B cell (primary cell): ENCODE measurements around the gene ZDHHC14. TPM values are rescaled to one million over a fixed set of nuclear protein-coding genes. Genes with fewer than 3 reads are reported as not detected.
A peak's percentile ranks its signal among the peaks of the same experiment; 100 is the strongest.

Source experiments
- ATAC-seq: fragments of 200-7000 bp; cut with Tn5 transposase; one replicate; pipeline ENCODE4 v1.10.0; 2021; ENCODE audit warnings: low read depth, mild to moderate bottlenecking, moderate number of reproducible peaks, moderate library complexity
- CTCF ChIA-PET: fragments of 350-600 bp; sonication (Branson Sonifier 250); formaldehyde crosslinking; loops from one replicate; lab custom pipeline; 2021; ENCODE audit warnings: antibody characterized with exemption, inconsistent platforms; lab: Charles Lee
- POLR2A ChIA-PET: fragments of 350-600 bp; sonication (Branson Sonifier 250); formaldehyde crosslinking; loops from one replicate; lab custom pipeline; 2021; ENCODE audit warnings: antibody characterized with exemption; lab: Charles Lee
- DNase-seq: peaks from one replicate; pipeline ENCODE4 v3.0.0; 2013
- H2AFZ ChIP-seq: 2 replicates; pipeline ENCODE4 v1.6.1; 2012; ENCODE audit warnings: mild to moderate bottlenecking, low read depth, low read length; ENCODE audit not compliant: insufficient read depth, poor library complexity, severe bottlenecking
- H3K27ac ChIP-seq, 2 donors: 1 replicate in 1 of 2; 2 replicates in 1 of 2; pipeline ENCODE4 v1.5.1; 2012 to 2013; ENCODE audit warnings: low read length in 2 of 2, mild to moderate bottlenecking in 2 of 2, moderate library complexity in 1 of 2
- H3K27me3 ChIP-seq, 4 experiments: fragments of 200-600 bp in 1 of 4; sonication (generic) in 1 of 4; replicated peaks in 1 of 4; 1 replicate in 2 of 4; 2 replicates in 2 of 4; pipeline versions ENCODE4 v1.6.1 to v1.7.0; 2013 to 2016; ENCODE audit warnings: low read length in 3 of 4, mild to moderate bottlenecking in 2 of 4, mixed read lengths in 1 of 4, moderate library complexity in 1 of 4; ENCODE audit not compliant: insufficient read depth in 4 of 4, control insufficient read depth in 3 of 4; ENCODE audit errors: control extremely low read depth in 1 of 4
- H3K36me3 ChIP-seq, 2 experiments: replicated peaks in 1 of 2; 1 replicate in 1 of 2; 2 replicates in 1 of 2; pipeline versions ENCODE4 v1.6.1 to v1.7.1; 2013; ENCODE audit warnings: low read length in 1 of 2; ENCODE audit not compliant: insufficient read depth in 2 of 2, control insufficient read depth in 1 of 2; ENCODE audit errors: control extremely low read depth in 1 of 2, extremely low read depth in 1 of 2
- H3K4me1 ChIP-seq, 2 donors: fragments of 200-600 bp in 1 of 2; sonication (generic) in 1 of 2; 1 replicate in 1 of 2; 2 replicates in 1 of 2; pipeline versions ENCODE4 v1.5.1 to v1.6.1; 2013 to 2017; ENCODE audit warnings: low read length in 2 of 2; ENCODE audit not compliant: control insufficient read depth in 2 of 2, insufficient read depth in 2 of 2
- H3K4me2 ChIP-seq: replicated peaks from 2 replicates; pipeline ENCODE3; 2012; ENCODE audit warnings: mild to moderate bottlenecking, low read depth, low read length; ENCODE audit not compliant: poor library complexity, severe bottlenecking
- H3K4me3 ChIP-seq, 5 experiments: fragments of 200-600 bp in 1 of 5; sonication (generic) in 1 of 5; 1 replicate in 3 of 5; 2 replicates in 2 of 5; pipeline versions ENCODE4 v1.5.1 to v1.7.0; 2011 to 2016; ENCODE audit warnings: low read length in 4 of 5, mild to moderate bottlenecking in 4 of 5, low read depth in 2 of 5, control low read depth in 1 of 5, moderate library complexity in 1 of 5; ENCODE audit not compliant: insufficient read depth in 1 of 5; ENCODE audit errors: control extremely low read depth in 1 of 5, extremely low read depth in 1 of 5
- H3K79me2 ChIP-seq: fragments of 200-600 bp; sonication (generic); one replicate; pipeline ENCODE4 v1.6.0; 2016; ENCODE audit warnings: low read length; ENCODE audit not compliant: control insufficient read depth, insufficient read depth
- H3K9ac ChIP-seq: fragments of 200-600 bp; sonication (generic); 2 replicates; pipeline ENCODE4 v1.6.1; 2017; ENCODE audit warnings: mild to moderate bottlenecking, low read length, moderate library complexity
- H3K9me3 ChIP-seq, 3 donors: one replicate each; pipeline versions ENCODE4 v1.6.1 to v1.7.1; 2013; ENCODE audit warnings: low read length in 2 of 3; ENCODE audit not compliant: control insufficient read depth in 2 of 3, insufficient read depth in 1 of 3; ENCODE audit errors: control extremely low read depth in 1 of 3
- H4K20me1 ChIP-seq: 2 replicates; pipeline ENCODE4 v1.6.0; 2012; ENCODE audit warnings: mild to moderate bottlenecking, low read length; ENCODE audit not compliant: insufficient read depth, control insufficient read depth, poor library complexity, severe bottlenecking
- H3K27ac Mint-ChIP-seq: one replicate; pipeline ENCODE4 v1.8.0; 2021; ENCODE audit warnings: mixed read lengths
- H3K27me3 Mint-ChIP-seq: one replicate; pipeline ENCODE4 v1.8.0; 2021; ENCODE audit warnings: mixed read lengths
- H3K4me1 Mint-ChIP-seq: one replicate; pipeline ENCODE4 v1.8.0; 2021; ENCODE audit warnings: mixed read lengths
- H3K4me3 Mint-ChIP-seq: one replicate; pipeline ENCODE4 v1.8.0; 2021; ENCODE audit warnings: mixed read lengths
- H3K9me3 Mint-ChIP-seq: one replicate; pipeline ENCODE4 v1.8.0; 2022; ENCODE audit warnings: mixed read lengths; ENCODE audit not compliant: insufficient read depth
- CTCF ChIP-seq: fragments of 200-600 bp; IDR thresholded peaks from one replicate; pipeline ENCODE4 v1.8.0; 2022; ENCODE audit warnings: antibody characterized with exemption, mild to moderate bottlenecking
- EZH2 ChIP-seq: IDR thresholded peaks from 2 replicates; pipeline ENCODE4 v1.6.1; 2012; ENCODE audit warnings: borderline replicate concordance, low read depth, mild to moderate bottlenecking, moderate library complexity, low read length; ENCODE audit not compliant: insufficient read depth, poor library complexity, severe bottlenecking
- WGBS: methylation state at CpG from one replicate; pipeline ENCODE4 v1.1.5; 2013; ENCODE audit warnings: missing lambda C conversion rate; ENCODE audit not compliant: insufficient coverage; 5-methylcytosine and 5-hydroxymethylcytosine counted together
- intact Hi-C: fragments of 100-400 bp; cut with micrococcal nuclease; formaldehyde crosslinking; loops from one replicate; pipeline ENCODE4 v1.10.0; 2022
- polyA plus RNA-seq: library from polyadenylated mRNA; depleted of rRNA; stranded (reverse); fragments of >200 nt; gene quantifications from 2 replicates; pipeline ENCODE4 v1.2.3, GENCODE V29; 2012
- total RNA-seq, 2 donors: library from RNA; stranded (reverse); fragments of 120-200 nt in 1 of 2; gene quantifications; 1 replicate in 1 of 2; 2 replicates in 1 of 2; pipeline versions ENCODE4 v1.2.3 to v1.2.4, GENCODE V29; 2013 to 2022

ZDHHC14 gene
- total and polyA plus RNA-seq, 2 donors (not counting 1 experiment from before 2014, with no cell fraction given) = 8.8 to 50.4 TPM

DNA sequence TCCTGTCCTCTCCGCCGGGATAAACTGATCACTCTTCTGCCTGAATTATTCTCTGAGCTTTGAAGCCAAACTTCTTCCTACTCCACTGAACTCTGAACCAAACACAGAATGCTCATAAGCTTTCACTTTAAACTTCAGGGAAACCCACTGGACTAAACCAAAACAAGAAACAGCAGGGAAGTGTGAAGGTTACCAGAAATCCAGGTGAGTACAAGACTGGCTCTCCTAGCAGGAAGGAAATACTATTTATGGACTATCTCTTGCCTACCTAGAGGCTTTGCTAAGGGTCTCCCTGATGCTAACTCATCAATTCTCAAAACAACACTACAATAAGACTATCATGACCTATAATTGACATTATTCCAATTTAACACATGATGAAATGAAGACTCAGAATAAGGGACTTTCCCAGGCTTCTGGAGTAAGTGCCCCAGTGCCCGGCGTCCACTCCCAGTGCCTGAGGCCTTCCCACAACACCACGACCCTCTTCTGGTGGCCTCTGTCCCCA lies 145.0 kb downstream of the ZDHHC14 start:
- peaks cover 5% of the 10 kb centered on the region for H3K79me2 ChIP-seq
- peaks cover 0 to 3% of the 10 kb centered on the region in 2 experiments for H3K36me3 ChIP-seq
- H3K4me1 ChIP-seq = peaks cover 21 to 44% of the 10 kb centered on the region in 2 donors
- no peak overlapping the region for H3K27ac ChIP-seq
- intact Hi-C loops = loop anchor here (5.0 to 10.0 kb wide), 2 partner anchors 36 to 61 kb away; no protein-coding TSS in a partner anchor
- 100% methylated on average over 4 of the region's 5 CpGs for WGBS
- ATAC-seq = no peak
- no peak overlapping the region for H3K4me2 ChIP-seq
- no peak overlapping the region for H3K9ac ChIP-seq
- TF ChIP-seq EZH2 (no peak), CTCF (no peak)
- H2AFZ ChIP-seq = no peak overlapping the region
- ChIA-PET POLR2A (no interaction called here), CTCF (interaction anchor here (1.1 to 1.3 kb wide), 2 partner anchors 13 kb away, joined by 3 read pairs; no protein-coding TSS in a partner anchor)
- no peaks in the 10 kb centered on the region for H3K27me3 ChIP-seq
- no peak for DNase-seq
- no peak overlapping the region for H3K4me3 ChIP-seq
- Mint-ChIP-seq H3K4me1 (peaks cover 51% of the 10 kb centered on the region), H3K27ac (no peak overlapping the region), H3K4me3 (no peak overlapping the region), H3K27me3 (no peaks in the 10 kb centered on the region), H3K9me3 (no peaks in the 10 kb centered on the region)
- no peaks in the 10 kb centered on the region for H4K20me1 ChIP-seq
- H3K9me3 ChIP-seq = peaks cover 0 to 16% (median 0%) of the 10 kb centered on the region in 3 donors

DNA sequence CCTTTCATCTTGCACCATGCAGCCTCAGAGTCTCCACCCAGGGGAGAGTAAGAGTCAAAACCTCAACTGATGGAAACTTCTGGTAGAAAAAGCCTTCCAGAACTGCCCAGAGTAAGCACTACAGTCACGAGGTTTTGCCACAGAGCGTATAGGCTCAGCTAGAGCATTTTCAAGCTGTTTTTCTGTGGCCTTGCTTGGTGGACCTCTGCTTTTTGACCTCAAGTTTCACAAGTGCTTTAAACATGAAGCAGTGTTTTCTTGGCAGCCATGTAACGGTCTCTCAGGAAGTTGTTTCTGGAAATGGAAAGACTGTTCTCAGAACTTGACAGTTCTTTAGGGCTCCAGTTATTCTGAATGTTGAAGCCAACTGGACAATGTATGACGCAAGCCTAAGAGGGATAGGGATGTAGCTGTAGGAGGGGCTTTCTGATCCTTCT lies 146.5 kb downstream of the ZDHHC14 start:
- intact Hi-C loops = loop anchor here (5.0 to 10.0 kb wide), 2 partner anchors 35 to 63 kb away; no protein-coding TSS in a partner anchor
- H3K4me1 Mint-ChIP-seq = peaks cover 45% of the 10 kb centered on the region
- Histone ChIP-seq H3K27me3 (no peaks in the 10 kb centered on the region), H3K79me2 (peaks cover 5% of the 10 kb centered on the region), H3K4me3 (no peak overlapping the region), H3K4me1 (peaks cover 21 to 44% of the 10 kb centered on the region in 2 donors), H3K4me2 (no peak overlapping the region), H3K9ac (no peak overlapping the region), H3K27ac (no peak overlapping the region), H4K20me1 (no peaks in the 10 kb centered on the region), H2AFZ (peak overlapping the region; percentile 40), H3K36me3 (peaks cover 0 to 3% of the 10 kb centered on the region in 2 experiments), H3K9me3 (peaks cover 0 to 16% (median 0%) of the 10 kb centered on the region in 3 donors)
- ATAC-seq = peak; percentile 73
- 12% methylated on average over 3 of the region's 4 CpGs for WGBS
- TF ChIP-seq EZH2 (no peak), CTCF (no peak)
- peak overlapping the region; percentile 21 for H3K4me3 Mint-ChIP-seq
- CTCF ChIA-PET = interaction anchor here (1.0 to 1.3 kb wide), 8 partner anchors 11 to 194 kb away, joined by 3 to 5 read pairs (median 3); no protein-coding TSS in a partner anchor
- POLR2A ChIA-PET = no interaction called here
- H3K27ac Mint-ChIP-seq = peak overlapping the region; percentile 23
- DNase-seq = no peak
- H3K9me3 Mint-ChIP-seq = no peaks in the 10 kb centered on the region
- no peaks in the 10 kb centered on the region for H3K27me3 Mint-ChIP-seq
